Caco-2 (cell line): ENCODE data around the gene HOXB4. TPM values are rescaled to one million over a fixed set of nuclear protein-coding genes. Genes with fewer than 3 reads are reported as not detected.

Experiments used
- BruUV-seq: library from RNA; stranded (reverse); fragments of 400-500 nt; replicated peaks from 2 replicates; lab custom pipeline; 2021; lab: Mats Ljungman, UMichigan
- CTCF ChIA-PET: fragments of 300-600 bp; sonication (Branson Sonifier 250); formaldehyde crosslinking; loops from one replicate; lab custom pipeline; 2022; ENCODE audit warnings: antibody characterized with exemption; lab: Charles Lee
- POLR2A ChIA-PET: fragments of 300-600 bp; sonication (Branson Sonifier 250); formaldehyde crosslinking; loops from one replicate; lab custom pipeline; 2022; ENCODE audit warnings: antibody characterized with exemption; lab: Charles Lee
- DNase-seq, 2 experiments: peaks; one replicate each; pipeline versions ENCODE4 v3.0.0 to v3.0.0-alpha.2; 2020 to 2022
- H3K27me3 ChIP-seq: replicated peaks from 2 replicates; pipeline ENCODE4 v1.6.0; 2011; ENCODE audit warnings: low read length; ENCODE audit not compliant: control insufficient read depth, insufficient read depth
- H3K36me3 ChIP-seq: 2 replicates; pipeline ENCODE4 v1.5.1; 2011; ENCODE audit warnings: low read length; ENCODE audit not compliant: control insufficient read depth, insufficient read depth
- H3K4me1 ChIP-seq: fragments of 250-450 bp; sonication (Bioruptor Pico); 2 replicates; pipeline ENCODE4 v1.5.1; 2020; ENCODE audit warnings: mild to moderate bottlenecking
- H3K4me3 ChIP-seq: 2 replicates; pipeline ENCODE4 v1.5.1; 2011; ENCODE audit warnings: low read depth, mild to moderate bottlenecking, control low read depth, low read length
- H3K9me3 ChIP-seq: fragments of 250-450 bp; sonication (Bioruptor Pico); 2 replicates; pipeline ENCODE4 v1.5.1; 2020; ENCODE audit warnings: mild to moderate bottlenecking, moderate library complexity
- H3K27ac Mint-ChIP-seq: one replicate; pipeline ENCODE4 v1.8.0; 2022; ENCODE audit warnings: mixed read lengths; ENCODE audit not compliant: unreplicated experiment
- H3K27me3 Mint-ChIP-seq: one replicate; pipeline ENCODE4 v1.8.0; 2022; ENCODE audit warnings: mixed read lengths; ENCODE audit not compliant: insufficient read depth, unreplicated experiment
- H3K36me3 Mint-ChIP-seq: one replicate; pipeline ENCODE4 v1.8.0; 2022; ENCODE audit warnings: mild to moderate bottlenecking, mixed read lengths; ENCODE audit not compliant: insufficient read depth, unreplicated experiment
- H3K4me1 Mint-ChIP-seq: one replicate; pipeline ENCODE4 v1.8.0; 2022; ENCODE audit warnings: low read depth, mixed read lengths; ENCODE audit not compliant: unreplicated experiment
- H3K4me3 Mint-ChIP-seq: one replicate; pipeline ENCODE4 v1.8.0; 2022; ENCODE audit warnings: mild to moderate bottlenecking, moderate library complexity, mixed read lengths; ENCODE audit not compliant: unreplicated experiment
- H3K9me3 Mint-ChIP-seq: one replicate; pipeline ENCODE4 v1.8.0; 2022; ENCODE audit warnings: mixed read lengths; ENCODE audit not compliant: unreplicated experiment
- intact Hi-C: fragments of 100-400 bp; cut with micrococcal nuclease; formaldehyde crosslinking; loops from one replicate; pipeline ENCODE4 v1.10.0; 2022; ENCODE audit not compliant: unreplicated experiment
- total RNA-seq: library from RNA; stranded (reverse); gene quantifications from 2 replicates; pipeline ENCODE4 v1.2.3, GENCODE V29; 2022
- TF ChIP-seq, protein P1 (sequence below), 2 experiments: fragments of 200-600 bp in 1 of 2; IDR thresholded peaks; 1 replicate in 1 of 2; 2 replicates in 1 of 2; pipeline versions ENCODE4 v1.5.1 to v1.8.0; 2011 to 2022; ENCODE audit warnings: antibody characterized with exemption in 1 of 2, control low read depth in 1 of 2, inconsistent platforms in 1 of 2, low read depth in 1 of 2, low read length in 1 of 2, mild to moderate bottlenecking in 1 of 2, moderate library complexity in 1 of 2; ENCODE audit not compliant: insufficient read depth in 1 of 2, severe bottlenecking in 1 of 2, unreplicated experiment in 1 of 2

Gene HOXB4
- total RNA-seq, 1 experiment from 2014 or later = 3.4 TPM

GRCh38 chr17:48579471-48579759 lies 1.3 kb upstream of the HOXB4 start:
- Mint-ChIP-seq H3K9me3 (no peaks in the 10 kb centered on the region), H3K4me1 (peaks cover 31% of the 10 kb centered on the region), H3K27ac (peak overlapping the region; percentile 37), H3K4me3 (peak overlapping the region; percentile 88), H3K27me3 (peaks cover 18% of the 10 kb centered on the region), H3K36me3 (peaks cover 4% of the 10 kb centered on the region)
- TF ChIP-seq, protein P1, sequence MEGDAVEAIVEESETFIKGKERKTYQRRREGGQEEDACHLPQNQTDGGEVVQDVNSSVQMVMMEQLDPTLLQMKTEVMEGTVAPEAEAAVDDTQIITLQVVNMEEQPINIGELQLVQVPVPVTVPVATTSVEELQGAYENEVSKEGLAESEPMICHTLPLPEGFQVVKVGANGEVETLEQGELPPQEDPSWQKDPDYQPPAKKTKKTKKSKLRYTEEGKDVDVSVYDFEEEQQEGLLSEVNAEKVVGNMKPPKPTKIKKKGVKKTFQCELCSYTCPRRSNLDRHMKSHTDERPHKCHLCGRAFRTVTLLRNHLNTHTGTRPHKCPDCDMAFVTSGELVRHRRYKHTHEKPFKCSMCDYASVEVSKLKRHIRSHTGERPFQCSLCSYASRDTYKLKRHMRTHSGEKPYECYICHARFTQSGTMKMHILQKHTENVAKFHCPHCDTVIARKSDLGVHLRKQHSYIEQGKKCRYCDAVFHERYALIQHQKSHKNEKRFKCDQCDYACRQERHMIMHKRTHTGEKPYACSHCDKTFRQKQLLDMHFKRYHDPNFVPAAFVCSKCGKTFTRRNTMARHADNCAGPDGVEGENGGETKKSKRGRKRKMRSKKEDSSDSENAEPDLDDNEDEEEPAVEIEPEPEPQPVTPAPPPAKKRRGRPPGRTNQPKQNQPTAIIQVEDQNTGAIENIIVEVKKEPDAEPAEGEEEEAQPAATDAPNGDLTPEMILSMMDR (IDR thresholded peaks at IDR 0.05; ENCODE audit: insufficient read depth in 1 of 2, low read depth in 1 of 2, low read length in 1 of 2, severe bottlenecking in 1 of 2, unreplicated experiment in 1 of 2) = no peak
- Histone ChIP-seq H3K36me3 (no peaks in the 10 kb centered on the region), H3K4me3 (peak overlapping the region; percentile 1; the same call in 1 of the 2 replicates), H3K9me3 (no peaks in the 10 kb centered on the region), H3K4me1 (peaks cover 35% of the 10 kb centered on the region), H3K27me3 (peaks cover 2% of the 10 kb centered on the region)
- ChIA-PET POLR2A (interaction anchor here (0.7 kb wide), 1 partner anchor 8 kb away, joined by 9 read pairs; no protein-coding TSS in a partner anchor), CTCF (interaction anchor here (0.6 to 1.6 kb wide), 5 partner anchors 10 to 554 kb away, joined by 3 to 7 read pairs (median 4); no protein-coding TSS in a partner anchor)
- intact Hi-C loops = no loop called here
- no peak for DNase-seq
- BruUV-seq = no TSS peak

GRCh38 chr17:48578616-48579470 lies 693 bp upstream of the HOXB4 start:
- Mint-ChIP-seq H3K36me3 (peaks cover 4% of the 10 kb centered on the region), H3K4me3 (peak overlapping the region; percentile 88), H3K27me3 (peaks cover 13% of the 10 kb centered on the region), H3K9me3 (no peaks in the 10 kb centered on the region), H3K27ac (peak overlapping the region; percentile 37), H3K4me1 (peaks cover 25% of the 10 kb centered on the region)
- DNase-seq = no peak
- intact Hi-C loops = no loop called here
- ChIA-PET CTCF (interaction anchor here (0.6 to 1.6 kb wide), 2 partner anchors 10 to 227 kb away, joined by 3 read pairs; no protein-coding TSS in a partner anchor), POLR2A (interaction anchor here (0.5 kb wide), 1 partner anchor 136 kb away, joined by 3 read pairs; no protein-coding TSS in a partner anchor)
- TSS peak; percentile 70 for BruUV-seq
- Histone ChIP-seq H3K4me3 (peak overlapping the region; percentile 60), H3K9me3 (no peaks in the 10 kb centered on the region), H3K27me3 (peaks cover 2% of the 10 kb centered on the region), H3K4me1 (peaks cover 35% of the 10 kb centered on the region), H3K36me3 (no peaks in the 10 kb centered on the region)
- TF ChIP-seq, protein P1 (IDR thresholded peaks at IDR 0.05; ENCODE audit: insufficient read depth in 1 of 2, low read depth in 1 of 2, low read length in 1 of 2, severe bottlenecking in 1 of 2, unreplicated experiment in 1 of 2) = peak in 1 of 2 experiments; percentile 25

GRCh38 chr17:48577330-48577945 lies 712 bp downstream of the HOXB4 start:
- ChIA-PET POLR2A (interaction anchor here (0.6 to 0.9 kb wide), 2 partner anchors 529 kb away, joined by 3 to 4 read pairs; partner anchors contain the start of gene NFE2L1), CTCF (interaction anchor here (0.5 to 1.0 kb wide), 5 partner anchors 73 to 559 kb away, joined by 3 to 4 read pairs (median 3); no protein-coding TSS in a partner anchor)
- Histone ChIP-seq H3K27me3 (peaks cover 2% of the 10 kb centered on the region; the same call in 1 of the 2 replicates), H3K36me3 (no peaks in the 10 kb centered on the region), H3K9me3 (no peaks in the 10 kb centered on the region), H3K4me1 (peaks cover 35% of the 10 kb centered on the region), H3K4me3 (peak overlapping the region; percentile 60)
- Mint-ChIP-seq H3K4me1 (peaks cover 25% of the 10 kb centered on the region), H3K9me3 (no peaks in the 10 kb centered on the region), H3K27ac (no peak overlapping the region), H3K27me3 (peaks cover 12% of the 10 kb centered on the region), H3K4me3 (peak overlapping the region; percentile 88), H3K36me3 (peaks cover 4% of the 10 kb centered on the region)
- peak; percentile 50 to 83 for DNase-seq
- TF ChIP-seq, protein P1 (IDR thresholded peaks at IDR 0.05; ENCODE audit: insufficient read depth in 1 of 2, low read depth in 1 of 2, low read length in 1 of 2, severe bottlenecking in 1 of 2, unreplicated experiment in 1 of 2) = no peak
- no TSS peak for BruUV-seq
- intact Hi-C loops = no loop called here
